ENCODE measurements around the gene UBA52.

UBA52 gene

DNA sequence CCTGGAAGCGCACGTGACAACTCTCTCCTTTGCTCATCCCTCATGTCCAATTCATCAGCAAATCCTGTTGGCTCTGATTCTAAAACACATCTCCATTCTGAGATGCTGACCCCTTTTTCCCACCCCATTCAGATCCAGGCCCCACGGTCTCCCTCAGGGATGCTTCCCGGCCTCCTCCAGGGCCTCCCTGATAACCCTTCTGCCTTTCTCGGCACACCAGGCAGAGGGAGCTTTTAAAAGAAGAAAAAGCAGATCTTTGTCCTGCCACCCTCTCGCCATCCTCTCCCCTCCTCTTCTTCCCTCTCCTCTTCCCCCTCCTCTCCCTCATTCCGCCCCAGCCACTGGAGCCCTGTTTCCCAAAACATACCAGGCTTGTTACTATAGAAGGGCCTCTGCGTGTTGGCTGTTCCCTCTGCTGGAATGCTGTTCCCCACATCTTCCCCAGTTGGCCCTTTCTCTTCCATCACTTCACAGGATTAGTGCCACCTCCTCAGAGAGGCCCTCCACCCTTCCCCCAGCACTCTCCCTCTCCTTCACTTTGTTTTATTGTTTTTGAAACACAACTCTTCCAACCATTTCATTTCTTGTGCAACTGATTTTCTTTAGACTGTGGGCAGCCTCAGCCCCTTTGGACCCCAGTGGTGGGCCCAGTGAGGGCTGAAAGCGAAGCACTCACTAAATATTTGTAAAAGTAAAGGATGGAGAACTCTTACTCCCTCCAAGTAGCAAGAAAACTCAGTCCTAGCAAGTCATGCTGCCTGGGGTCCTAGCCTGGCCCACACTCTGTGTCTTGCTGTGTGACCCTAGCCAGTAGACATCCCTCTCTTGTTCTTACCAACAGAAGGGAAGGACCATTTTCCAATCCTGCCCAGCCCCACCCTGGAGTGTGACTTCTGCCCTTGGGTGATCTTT, 37.4 kb downstream of the UBA52 start:
- DNase-seq (ENCODE audit: low read depth) = no peak

DNA sequence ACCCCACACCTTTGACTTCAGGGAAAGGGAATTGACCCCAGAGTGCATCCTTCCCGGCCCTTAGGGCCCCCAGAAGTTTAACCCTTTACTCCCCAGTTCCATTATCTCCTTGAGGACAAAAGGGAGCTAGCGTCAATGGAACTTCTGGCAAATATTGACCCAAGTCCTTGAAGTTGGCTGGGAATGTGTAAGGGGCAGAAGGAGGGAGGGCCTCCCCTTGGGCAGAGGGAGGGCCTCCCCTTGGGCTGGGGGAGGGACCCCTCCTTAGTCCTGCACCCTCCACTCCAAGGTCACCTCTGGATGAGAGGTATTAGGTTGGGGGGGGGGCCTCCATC, 38.0 kb downstream of the UBA52 start:
- no peak for DNase-seq (ENCODE audit: low read depth)

DNA sequence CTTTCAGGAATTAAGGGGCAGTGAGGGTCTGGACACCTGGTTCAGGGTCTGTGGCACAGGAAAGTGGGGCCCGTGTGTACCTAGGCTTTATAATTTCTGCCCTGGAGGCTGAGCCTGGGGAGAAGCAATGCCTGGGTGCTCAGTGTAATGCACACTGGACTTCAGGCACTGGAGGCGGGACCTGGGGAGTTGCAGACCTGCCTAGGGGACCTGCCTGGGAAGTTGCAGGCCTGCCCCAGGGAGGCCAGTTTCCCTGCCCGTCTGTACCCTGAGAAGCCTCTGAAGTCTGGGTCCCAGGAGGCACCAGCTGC, 38.5 kb downstream of the UBA52 start:
- DNase-seq (ENCODE audit: low read depth) = no peak

DNA sequence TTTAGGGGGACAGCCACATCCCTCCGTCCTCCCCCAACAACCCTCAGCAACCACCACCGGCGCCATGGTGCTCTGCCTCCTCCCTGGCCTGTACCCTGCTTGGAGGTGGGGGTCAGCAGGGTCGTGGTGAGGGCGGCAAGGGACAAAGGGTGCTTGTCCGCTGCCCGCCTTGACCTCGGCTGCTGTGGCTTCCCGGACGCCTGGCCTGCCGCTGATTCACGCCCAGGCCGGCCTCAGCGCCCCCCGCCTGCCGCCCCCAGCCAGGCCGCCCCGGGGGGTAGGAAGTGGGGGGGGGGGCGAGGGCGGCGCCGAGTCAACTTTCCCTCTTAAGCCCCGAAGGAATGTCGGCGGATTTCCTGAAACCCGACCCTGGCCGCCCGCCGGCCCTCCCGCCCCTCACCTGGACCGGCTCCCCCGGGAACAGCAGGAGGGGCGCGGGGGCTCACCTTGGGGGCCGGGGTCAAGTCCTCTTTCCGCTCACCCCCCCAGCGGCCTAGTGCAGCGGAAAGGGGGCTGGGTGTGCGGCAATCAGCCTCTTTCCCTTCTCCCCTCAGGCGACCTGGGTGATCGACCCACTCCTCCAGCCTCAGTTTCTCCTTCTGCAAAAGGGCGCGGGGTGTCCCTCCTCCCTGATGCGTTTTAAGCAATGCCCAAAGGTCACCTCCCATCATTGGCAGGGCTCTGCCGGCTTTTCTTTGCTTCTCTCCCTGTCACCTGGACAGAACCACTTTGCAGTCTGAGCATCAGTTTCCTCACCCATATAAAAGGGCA, 39.1 kb downstream of the UBA52 start:
- DNase-seq (ENCODE audit: low read depth) = no peak

DNA sequence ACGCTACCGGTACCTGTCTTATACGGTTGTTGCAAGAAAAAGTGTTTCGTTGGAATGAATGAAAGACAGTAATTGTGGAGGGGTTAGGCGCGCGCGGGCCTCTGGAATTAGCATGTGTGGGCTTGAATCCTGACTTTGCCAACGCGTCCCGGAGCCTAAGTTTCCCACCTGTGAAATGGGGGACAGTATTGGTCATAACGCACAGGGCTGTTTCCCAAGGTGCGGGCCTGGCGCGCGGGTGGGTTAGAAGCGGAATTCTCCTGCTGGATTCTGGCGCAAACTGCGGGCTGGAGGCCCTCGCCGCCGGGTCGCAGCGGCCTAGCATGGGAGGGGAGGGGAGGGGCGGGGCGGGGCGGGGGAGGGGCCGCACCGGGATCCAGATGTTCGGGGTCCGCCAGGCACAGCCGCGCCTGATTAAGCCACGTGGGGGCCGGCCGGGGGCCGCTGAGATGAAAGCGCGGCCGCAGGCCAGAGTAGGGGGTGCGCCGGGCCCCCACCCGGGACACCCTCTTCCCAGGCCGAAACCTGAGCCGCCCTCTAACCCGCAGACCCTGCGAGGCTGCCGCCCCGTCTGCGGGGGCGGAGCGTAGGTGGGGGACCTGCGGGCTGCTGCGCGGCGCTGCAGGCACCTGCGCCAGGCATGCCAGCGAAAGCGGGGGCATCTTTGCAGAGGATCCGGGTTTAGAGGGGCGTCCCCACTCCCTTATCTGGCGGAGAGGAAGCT, 39.8 kb downstream of the UBA52 start:
- DNase-seq (ENCODE audit: low read depth) = no peak

DNA sequence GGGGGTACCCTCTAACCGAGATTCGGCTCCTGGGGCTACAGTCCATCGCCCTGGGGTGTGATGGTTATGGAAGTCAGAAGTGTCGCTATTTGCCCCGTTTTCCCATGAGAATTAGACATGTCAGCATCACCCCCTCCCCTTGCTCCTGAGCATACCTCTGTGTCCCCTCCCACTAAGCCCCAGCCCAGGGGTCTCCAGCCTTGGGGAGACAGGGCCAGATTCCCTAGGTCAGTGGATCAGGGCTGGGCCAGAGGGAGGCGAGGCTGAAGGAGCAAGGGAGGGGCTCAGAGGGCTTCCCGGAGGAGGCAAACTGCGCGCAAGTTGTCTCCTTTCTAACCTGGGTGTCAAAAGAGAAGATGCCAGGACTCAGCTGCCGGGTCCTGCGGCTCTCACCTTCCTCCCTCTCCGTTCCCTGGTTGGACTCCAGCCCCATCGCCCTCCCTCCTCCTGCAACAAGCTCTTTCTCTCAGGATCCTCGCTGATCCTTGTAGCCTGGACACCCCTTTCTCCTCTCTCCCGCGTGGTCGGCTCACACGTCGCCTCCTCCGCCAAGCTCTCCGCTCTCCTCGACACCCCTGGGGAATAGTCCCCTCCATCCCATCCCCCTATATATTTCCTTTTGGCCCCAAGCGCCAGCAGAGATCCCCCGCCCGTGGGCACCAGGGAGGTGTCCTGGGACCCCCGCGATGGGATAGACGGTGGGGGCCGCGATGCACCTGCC, 40.6 kb downstream of the UBA52 start:
- DNase-seq (ENCODE audit: low read depth) = no peak

DNA sequence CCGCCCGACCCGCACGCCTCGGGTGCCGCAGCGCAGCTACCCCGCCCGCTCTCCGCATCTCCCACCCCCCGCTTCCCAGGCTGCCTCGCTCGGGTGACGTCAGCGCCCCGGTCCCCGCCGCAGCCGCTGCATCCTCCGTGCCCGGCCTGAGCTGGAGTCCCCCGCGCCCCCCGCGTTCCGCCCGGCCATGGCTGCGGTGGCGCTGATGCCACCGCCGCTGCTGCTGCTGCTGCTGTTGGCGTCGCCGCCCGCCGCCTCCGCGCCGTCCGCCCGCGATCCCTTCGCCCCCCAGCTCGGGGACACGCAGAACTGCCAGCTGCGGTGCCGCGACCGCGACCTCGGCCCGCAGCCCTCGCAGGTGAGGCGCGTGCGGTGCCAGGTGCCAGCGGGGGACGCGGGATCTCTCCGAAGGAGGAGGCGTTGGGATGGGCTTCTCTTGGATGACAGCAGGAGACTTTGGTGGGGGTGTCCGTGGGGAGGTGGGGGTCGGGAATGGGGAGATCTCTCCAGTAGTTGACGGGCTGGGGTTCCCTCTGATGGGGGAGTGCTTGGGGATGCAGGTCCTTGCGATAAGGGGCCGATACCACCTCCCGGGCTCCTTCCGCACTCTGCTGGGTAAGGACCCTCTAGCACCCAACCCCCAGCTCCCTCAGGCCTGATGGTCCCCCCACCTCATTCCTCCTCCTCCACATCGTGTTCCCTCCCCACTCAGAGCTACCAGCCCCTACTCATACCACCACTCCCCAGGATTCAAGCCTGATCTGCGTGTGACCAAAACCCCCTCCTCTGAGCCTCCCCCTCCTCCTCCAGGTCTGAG, 41.3 kb downstream of the UBA52 start, which contains the start of gene TMEM59L:
Gene TMEM59L, plus strand, starts transcription at position 99 of the 817 bp plus-strand sequence. Its CDS starts 89 bp downstream, at position 188.
- no peak for DNase-seq (ENCODE audit: low read depth)

DNA sequence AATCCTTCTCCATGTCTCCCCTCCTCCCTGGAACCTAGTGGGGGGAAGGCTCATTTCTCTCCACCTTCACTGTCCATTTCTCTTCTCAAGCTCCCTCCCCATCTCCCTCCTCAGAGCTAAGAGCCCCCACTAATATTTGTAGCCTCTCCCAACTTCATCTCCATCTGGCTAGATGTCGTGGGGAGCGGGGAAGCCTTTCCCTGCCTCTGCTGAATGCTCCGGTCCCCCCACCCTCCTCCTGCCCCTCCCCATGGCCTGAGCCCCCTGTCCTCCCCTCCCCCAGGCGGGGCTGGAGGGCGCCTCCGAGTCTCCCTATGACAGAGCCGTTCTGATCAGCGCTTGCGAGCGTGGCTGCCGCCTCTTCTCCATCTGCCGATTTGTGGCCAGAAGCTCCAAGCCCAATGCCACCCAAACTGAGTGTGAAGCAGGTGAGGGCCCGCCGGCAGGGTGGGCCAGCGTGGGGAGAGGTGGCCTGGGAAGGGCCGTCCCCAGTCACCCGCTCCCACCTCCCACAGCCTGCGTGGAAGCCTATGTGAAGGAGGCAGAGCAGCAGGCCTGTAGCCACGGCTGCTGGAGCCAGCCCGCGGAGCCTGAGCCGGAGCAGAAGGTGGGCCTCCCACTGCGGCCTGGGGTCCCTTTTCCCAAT, 42.1 kb downstream of the UBA52 start:
- DNase-seq (ENCODE audit: low read depth) = no peak

DNA sequence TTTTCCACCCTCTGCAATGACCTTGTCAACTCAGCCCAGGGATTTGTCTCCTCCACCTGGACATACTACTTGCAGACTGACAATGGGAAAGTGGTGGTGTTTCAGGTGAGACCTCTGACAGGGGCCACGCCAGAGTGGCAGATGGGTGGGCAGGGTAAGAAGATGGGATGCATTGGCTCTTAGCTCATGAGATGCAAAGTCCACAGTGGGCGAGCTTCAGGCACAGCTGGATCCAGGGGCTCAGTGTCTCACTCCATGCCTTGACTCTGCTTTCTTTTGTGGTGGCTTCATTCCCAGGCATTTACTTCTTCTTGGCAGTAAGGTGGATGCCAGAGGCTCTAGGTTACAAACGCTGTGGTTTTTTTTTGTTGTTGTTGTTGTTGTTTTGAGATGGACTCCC, 44.4 kb downstream of the UBA52 start:
- no peak for DNase-seq (ENCODE audit: low read depth)

DNA sequence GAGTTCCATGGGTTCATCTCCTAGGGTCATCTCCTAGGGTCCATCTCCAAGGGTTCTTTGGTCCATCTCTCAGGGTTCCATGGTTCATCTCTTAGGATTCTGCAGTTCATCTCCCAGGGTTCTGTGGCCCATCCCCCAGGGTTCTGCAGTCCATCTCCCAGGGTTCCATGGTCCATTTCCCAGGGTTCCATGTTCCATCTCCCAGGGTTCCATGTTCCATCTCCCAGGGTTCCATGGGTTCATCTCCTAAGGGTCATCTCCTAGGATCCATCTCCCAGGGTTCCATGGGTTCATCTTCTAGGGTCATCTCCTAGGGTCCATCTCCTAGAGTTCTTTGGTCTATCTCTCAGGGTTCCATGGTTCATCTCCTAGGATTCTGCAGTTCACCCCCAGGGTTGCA, 45.9 kb downstream of the UBA52 start:
- no peak for DNase-seq (ENCODE audit: low read depth)

DNA sequence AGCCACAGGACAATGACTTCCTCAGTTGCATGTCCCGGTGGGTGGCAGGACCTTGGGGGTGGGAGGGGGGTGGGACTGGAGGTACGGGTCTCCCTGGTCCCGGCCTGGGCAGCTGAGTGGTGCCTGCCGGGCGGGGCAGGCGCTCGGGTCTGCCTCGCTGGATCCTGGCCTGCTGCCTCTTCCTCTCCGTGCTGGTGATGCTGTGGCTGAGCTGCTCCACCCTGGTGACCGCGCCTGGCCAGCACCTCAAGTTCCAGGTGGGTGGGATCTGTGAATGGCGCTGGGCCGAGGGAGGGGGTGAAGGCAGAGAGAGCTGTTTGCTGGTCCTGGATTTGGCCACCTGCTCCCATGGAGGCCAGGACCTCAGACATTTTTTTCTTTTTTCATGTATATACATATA, 46.6 kb downstream of the UBA52 start:
- no peak for DNase-seq (ENCODE audit: low read depth)

DNA sequence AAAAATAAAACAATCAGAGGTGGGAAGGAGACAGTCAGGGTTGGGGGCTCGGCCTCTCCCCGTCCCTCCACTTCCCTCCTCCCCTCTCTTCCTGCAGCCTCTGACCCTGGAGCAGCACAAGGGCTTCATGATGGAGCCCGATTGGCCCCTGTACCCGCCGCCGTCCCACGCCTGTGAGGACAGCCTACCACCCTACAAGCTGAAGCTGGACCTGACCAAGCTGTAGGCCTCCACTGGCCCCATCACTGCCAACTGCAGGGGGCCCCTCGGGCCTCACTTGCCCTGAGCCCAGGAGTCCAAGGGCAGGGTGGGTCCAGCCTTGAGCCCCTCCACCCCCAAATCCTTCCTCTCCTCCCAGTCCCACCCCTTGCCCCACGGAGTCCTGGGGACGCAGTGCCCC, 48.7 kb downstream of the UBA52 start:
- no peak for DNase-seq (ENCODE audit: low read depth)

DNA sequence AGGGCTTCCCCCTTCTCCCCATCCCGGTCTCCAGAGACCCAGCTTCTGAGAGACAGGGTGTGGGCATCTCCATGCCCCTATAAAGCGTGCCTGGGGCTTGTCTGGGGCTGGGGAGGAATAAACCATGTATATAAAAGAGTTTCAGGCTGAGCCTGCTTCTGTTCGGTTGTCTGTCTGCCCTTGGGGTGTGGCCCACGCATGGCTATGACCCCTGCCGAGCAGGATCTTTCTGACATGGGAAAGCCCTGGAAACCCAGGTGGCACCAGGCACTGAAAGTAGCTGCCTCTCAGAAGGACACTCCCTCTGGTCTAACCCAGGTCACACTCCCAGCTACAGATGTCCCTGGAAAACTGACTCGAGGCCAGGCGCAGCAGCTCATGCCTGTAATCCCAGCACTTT, 49.2 kb downstream of the UBA52 start:
- DNase-seq (ENCODE audit: low read depth) = no peak

DNA sequence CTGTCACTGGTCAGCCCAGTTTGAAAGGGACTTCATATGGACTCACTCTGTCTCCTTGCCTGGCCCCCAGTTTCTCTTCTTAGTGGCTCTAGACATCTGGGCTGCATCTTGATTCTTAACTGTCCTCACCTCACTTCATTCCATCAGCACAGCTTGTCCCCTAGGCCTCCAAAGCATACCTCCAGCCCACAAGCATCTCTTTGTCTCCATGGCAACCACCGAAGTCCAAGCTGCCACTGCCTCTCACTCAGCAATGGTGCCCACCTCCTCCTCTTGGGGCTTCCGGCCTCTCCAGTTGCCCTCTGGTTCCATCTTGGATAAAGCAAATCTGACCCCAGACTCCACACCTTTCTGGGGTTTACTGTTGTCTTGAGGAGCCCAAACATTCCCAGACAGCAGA, 55.2 kb downstream of the UBA52 start:
- DNase-seq (ENCODE audit: low read depth) = no peak

All from HS-27A (cell line).